Colonic mucosa (tissue), 4 donors: Measurements from ENCODE around the gene AIG1. TPM values are rescaled to one million over a fixed set of nuclear protein-coding genes. Genes with fewer than 3 reads are reported as not detected.

Experiments
- DNase-seq: peaks from one replicate; pipeline ENCODE4 v3.0.0-alpha.2; 2020
- H3K27ac ChIP-seq: fragments of 200-600 bp; one replicate; pipeline ENCODE4 v1.8.0; 2021
- H3K27me3 ChIP-seq: fragments of 200-600 bp; one replicate; pipeline ENCODE4 v1.8.0; 2021
- H3K36me3 ChIP-seq: fragments of 200-600 bp; one replicate; pipeline ENCODE4 v1.8.0; 2021
- H3K4me1 ChIP-seq: fragments of 200-600 bp; one replicate; pipeline ENCODE4 v1.8.0; 2021; ENCODE audit warnings: mild to moderate bottlenecking
- H3K4me3 ChIP-seq: fragments of 200-600 bp; one replicate; pipeline ENCODE4 v1.8.0; 2021
- H3K9ac ChIP-seq, 2 donors: one replicate each; pipeline ENCODE4 v1.7.0; 2013; ENCODE audit warnings: control low read depth in 2 of 2, low read depth in 2 of 2, low read length in 2 of 2
- H3K9me3 ChIP-seq: fragments of 200-600 bp; one replicate; pipeline ENCODE4 v1.8.0; 2021
- intact Hi-C: fragments of 100-400 bp; cut with DNase I; formaldehyde crosslinking; loops from one replicate; pipeline ENCODE4 v1.14.1; 2022
- total RNA-seq, 2 donors: library from RNA; stranded (reverse); fragmentation: NEBNext Ultra II Directional in 1 of 2; extraction: Animal tissue kit (Norgen Biotek cat#: 25700) in 1 of 2; gene quantifications; one replicate each; pipeline ENCODE4 v1.2.1, GENCODE V29; 2021
- TF ChIP-seq, protein P1 (sequence below): fragments of 200-600 bp; IDR thresholded peaks from one replicate; pipeline ENCODE4 v1.8.0; 2022; ENCODE audit warnings: antibody characterized with exemption, mild to moderate bottlenecking
- donor health status: healthy.
- donor health status: DM: no; HTN: no; CAD: no.
- donor health status: DM: no; HTN: no; CAD: no.

AIG1 gene
- total RNA-seq, 2 donors from 2014 or later: 24.2 to 28.8 TPM

DNA sequence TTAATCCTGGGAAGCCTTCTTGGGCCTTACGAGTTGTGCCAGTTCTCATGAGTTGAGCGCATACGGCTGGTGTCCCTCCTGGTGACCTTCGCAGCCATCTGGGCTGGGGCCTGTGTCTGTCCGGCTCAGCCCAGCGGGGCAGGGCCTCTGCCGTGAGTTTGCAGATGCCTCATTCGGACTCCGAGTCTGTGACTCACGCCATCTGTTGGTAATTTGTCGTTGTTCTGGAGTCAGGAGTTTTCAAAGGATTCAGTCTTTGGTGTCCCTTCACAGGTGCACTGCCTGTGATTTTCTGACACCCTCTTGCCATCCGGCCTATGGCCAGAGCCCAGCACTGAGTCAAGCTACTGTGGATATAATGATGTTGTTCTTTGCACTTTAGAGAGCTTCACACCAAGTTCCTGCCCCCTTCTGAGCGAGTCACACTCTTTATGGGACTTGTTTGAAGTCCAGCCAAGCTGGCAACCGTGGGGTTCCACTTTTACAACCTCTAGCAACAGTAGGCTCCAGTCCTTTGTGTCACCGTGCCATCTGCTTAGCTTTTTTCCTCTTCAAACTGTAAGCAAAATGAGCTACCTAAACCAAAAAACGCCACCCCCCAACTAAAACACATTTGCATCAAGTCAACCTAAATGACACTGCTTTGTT is 175.6 kb downstream of the AIG1 start:
- no peak overlapping the region for H3K9ac ChIP-seq
- no peaks in the 10 kb centered on the region for H3K36me3 ChIP-seq
- TF ChIP-seq, protein P1, sequence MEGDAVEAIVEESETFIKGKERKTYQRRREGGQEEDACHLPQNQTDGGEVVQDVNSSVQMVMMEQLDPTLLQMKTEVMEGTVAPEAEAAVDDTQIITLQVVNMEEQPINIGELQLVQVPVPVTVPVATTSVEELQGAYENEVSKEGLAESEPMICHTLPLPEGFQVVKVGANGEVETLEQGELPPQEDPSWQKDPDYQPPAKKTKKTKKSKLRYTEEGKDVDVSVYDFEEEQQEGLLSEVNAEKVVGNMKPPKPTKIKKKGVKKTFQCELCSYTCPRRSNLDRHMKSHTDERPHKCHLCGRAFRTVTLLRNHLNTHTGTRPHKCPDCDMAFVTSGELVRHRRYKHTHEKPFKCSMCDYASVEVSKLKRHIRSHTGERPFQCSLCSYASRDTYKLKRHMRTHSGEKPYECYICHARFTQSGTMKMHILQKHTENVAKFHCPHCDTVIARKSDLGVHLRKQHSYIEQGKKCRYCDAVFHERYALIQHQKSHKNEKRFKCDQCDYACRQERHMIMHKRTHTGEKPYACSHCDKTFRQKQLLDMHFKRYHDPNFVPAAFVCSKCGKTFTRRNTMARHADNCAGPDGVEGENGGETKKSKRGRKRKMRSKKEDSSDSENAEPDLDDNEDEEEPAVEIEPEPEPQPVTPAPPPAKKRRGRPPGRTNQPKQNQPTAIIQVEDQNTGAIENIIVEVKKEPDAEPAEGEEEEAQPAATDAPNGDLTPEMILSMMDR: no peak
- no peaks in the 10 kb centered on the region for H3K9me3 ChIP-seq
- H3K27me3 ChIP-seq: no peaks in the 10 kb centered on the region
- intact Hi-C loops: no loop called here
- H3K4me3 ChIP-seq: no peak overlapping the region
- H3K4me1 ChIP-seq: no peaks in the 10 kb centered on the region
- no peak for DNase-seq
- H3K27ac ChIP-seq: no peak overlapping the region

DNA sequence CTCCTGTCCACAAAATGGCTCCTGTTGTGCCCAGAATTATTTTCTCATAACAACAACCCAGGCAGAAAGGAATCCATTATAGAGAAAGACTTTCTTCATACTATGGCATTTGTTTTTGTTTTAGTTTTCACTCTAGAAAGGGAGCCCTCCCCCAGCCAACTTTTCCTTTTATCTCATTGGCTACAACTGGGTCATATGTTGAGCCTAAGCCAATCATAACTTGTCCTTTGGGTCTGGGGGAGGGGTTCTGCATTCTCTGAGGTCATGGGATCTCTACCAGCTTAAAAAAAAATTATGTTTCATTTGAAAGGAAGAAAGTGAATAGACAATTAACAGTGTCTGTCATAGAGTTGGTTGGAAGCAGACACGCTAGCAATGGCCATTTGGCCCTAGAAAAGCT is 177.6 kb downstream of the AIG1 start:
- Histone ChIP-seq H3K27me3 (no peaks in the 10 kb centered on the region), H3K4me3 (no peak overlapping the region), H3K27ac (no peak overlapping the region), H3K4me1 (no peaks in the 10 kb centered on the region), H3K9me3 (no peaks in the 10 kb centered on the region), H3K9ac (no peak overlapping the region), H3K36me3 (no peaks in the 10 kb centered on the region)
- no peak for DNase-seq
- intact Hi-C loops: no loop called here
- TF ChIP-seq, protein P1: no peak

DNA sequence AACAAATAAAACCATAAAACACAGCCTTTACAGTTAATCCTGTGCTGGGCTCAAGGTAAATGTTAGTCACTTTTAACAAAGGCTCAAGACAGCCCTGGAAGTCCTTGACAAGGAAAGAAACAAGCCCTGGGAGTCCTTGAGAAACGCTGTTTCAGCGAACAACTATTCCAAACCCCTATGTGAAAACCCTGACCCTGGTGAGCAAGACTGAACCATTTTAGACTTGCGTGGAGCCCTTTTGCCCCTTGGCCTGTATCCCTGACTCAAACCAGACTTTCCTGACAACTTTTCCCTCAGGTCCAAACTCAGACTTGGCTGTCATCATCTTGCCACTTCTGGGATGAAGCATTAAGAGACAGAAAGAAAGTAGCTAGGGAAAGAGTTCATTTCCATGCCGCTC is 180.4 kb downstream of the AIG1 start:
- TF ChIP-seq, protein P1: no peak
- H3K4me3 ChIP-seq: no peak overlapping the region
- no peak for DNase-seq
- H3K4me1 ChIP-seq: no peaks in the 10 kb centered on the region
- H3K9ac ChIP-seq: no peak overlapping the region
- H3K27ac ChIP-seq: no peak overlapping the region
- no peaks in the 10 kb centered on the region for H3K9me3 ChIP-seq
- intact Hi-C loops: no loop called here
- no peaks in the 10 kb centered on the region for H3K27me3 ChIP-seq
- no peaks in the 10 kb centered on the region for H3K36me3 ChIP-seq

DNA sequence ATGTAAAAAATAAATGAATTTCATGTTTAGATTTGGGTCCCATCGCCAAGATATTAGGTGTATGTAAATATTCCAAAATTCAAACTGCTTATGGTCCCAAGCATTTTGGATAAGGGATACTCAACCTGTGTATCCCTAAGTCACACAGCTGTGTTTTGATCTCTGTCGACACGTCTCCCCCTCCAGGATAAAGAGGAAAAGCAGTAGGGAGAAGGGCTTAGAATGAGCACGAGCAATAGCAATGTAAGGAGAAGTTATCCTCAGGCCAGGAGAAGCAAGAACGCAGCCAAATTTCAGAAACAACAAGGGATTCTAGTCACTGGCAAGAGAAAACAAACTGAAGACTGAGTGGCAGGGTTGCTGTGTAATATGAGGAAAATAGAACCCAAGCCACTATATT is 181.2 kb downstream of the AIG1 start:
- Histone ChIP-seq H3K36me3 (no peaks in the 10 kb centered on the region), H3K9me3 (no peaks in the 10 kb centered on the region), H3K4me1 (no peaks in the 10 kb centered on the region), H3K27ac (no peak overlapping the region), H3K27me3 (no peaks in the 10 kb centered on the region), H3K9ac (no peak overlapping the region), H3K4me3 (no peak overlapping the region)
- TF ChIP-seq, protein P1: no peak
- no peak for DNase-seq
- intact Hi-C loops: no loop called here

DNA sequence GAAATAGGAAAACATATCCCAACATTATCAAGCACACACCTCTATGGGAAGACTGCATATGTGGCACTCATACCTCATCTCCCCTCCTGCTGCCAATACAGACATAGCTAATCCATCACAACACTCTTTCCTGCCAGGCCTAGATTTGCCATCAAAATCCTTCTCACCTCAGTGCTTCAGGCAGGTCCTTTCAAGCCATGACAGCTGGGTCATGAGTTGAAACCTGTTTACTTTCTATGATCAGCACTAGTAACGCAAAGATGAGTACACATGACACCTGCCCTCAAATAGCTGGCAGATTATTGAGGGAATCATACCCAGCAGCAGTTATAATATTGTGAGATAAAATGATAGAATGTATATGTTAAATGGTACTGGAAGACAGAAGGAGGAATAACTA is 183.1 kb downstream of the AIG1 start:
- no peaks in the 10 kb centered on the region for H3K27me3 ChIP-seq
- no peak overlapping the region for H3K9ac ChIP-seq
- no peaks in the 10 kb centered on the region for H3K9me3 ChIP-seq
- H3K36me3 ChIP-seq: no peaks in the 10 kb centered on the region
- H3K4me1 ChIP-seq: no peaks in the 10 kb centered on the region
- no peak for DNase-seq
- H3K4me3 ChIP-seq: no peak overlapping the region
- no peak overlapping the region for H3K27ac ChIP-seq
- TF ChIP-seq, protein P1: no peak
- intact Hi-C loops: no loop called here
